Measurements from ENCODE around the gene KRT77.

DNA sequence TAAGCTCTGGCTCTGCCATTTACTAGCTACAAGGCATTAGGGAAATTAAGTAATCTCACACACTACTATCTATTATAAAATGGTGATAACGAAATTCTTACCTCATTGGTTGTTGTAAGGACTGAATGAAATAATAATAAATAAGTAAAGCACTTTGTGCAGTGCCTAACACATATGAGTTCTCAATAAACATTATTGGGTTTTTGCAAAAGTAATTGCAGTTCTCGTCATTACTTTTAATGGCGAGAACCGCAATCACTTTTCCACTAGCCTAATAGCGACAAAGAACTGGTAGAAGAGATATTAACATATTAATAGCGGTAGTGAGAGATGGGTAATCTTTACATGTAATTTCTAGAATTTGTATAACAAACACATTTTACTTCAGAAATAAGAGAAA is 9.2 kb downstream of the KRT77 start:
- TF ChIP-seq, protein P1, sequence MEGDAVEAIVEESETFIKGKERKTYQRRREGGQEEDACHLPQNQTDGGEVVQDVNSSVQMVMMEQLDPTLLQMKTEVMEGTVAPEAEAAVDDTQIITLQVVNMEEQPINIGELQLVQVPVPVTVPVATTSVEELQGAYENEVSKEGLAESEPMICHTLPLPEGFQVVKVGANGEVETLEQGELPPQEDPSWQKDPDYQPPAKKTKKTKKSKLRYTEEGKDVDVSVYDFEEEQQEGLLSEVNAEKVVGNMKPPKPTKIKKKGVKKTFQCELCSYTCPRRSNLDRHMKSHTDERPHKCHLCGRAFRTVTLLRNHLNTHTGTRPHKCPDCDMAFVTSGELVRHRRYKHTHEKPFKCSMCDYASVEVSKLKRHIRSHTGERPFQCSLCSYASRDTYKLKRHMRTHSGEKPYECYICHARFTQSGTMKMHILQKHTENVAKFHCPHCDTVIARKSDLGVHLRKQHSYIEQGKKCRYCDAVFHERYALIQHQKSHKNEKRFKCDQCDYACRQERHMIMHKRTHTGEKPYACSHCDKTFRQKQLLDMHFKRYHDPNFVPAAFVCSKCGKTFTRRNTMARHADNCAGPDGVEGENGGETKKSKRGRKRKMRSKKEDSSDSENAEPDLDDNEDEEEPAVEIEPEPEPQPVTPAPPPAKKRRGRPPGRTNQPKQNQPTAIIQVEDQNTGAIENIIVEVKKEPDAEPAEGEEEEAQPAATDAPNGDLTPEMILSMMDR (IDR thresholded peaks at IDR 0.05) = no peak
- TF ChIP-seq POLR2A (IDR thresholded peaks at IDR 0.05) = no peak
